ENCODE measurements around the gene PCDH18. TPM values are rescaled to one million over a fixed set of nuclear protein-coding genes. Genes with fewer than 3 reads are reported as not detected.

The PCDH18 gene
- total RNA-seq, 1 donor from 2014 or later = under 0.01 TPM

DNA sequence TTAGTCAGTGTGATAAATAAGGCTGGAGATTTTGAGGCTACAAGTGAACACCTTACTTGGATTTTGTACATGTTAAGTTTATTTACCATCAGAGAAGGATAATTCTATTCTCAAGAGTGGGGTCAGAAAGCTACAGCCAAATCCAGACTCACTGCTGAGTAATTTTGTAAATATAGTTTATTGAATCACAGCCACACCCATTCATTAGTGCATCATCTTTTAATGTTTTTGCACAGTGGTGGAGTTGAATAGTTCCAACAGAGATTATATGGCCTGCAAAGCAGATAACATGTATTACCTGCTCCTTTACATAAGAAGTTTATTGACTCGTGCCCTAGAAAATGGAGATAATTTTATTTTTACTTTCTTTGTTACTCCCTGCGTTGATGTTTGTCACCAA is 60.4 kb downstream of the PCDH18 start:
- no peak for DNase-seq (ENCODE audit: low read depth in 2 of 2)

- DNase-seq (ENCODE audit: low read depth in 2 of 2) = no peak
Measured at GRCh38 chr4:137471461-137471860, 60.8 kb downstream of the PCDH18 start.

DNA sequence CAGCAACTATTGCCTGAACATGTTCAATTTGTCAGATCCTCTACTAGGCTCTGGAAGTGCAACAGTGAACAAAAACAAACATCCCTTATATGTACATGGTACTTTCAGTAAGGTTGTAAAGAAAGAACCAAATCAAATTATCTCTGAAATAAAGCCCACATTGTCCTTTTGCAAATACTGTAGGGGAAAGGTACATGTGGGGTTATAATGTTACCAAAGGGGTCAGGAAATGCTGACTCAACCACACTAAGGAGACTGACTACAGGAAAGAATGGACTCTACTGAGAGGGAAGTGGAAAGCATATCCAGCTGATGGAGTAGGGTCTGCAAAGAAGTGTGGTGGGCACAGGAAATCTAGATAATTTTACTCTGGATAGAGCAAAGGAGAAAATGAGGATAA is 61.5 kb downstream of the PCDH18 start:
- DNase-seq (ENCODE audit: low read depth in 2 of 2) = no peak
